T47D (cell line): Measurements from ENCODE around the gene CD82.
A peak's percentile ranks its signal among the peaks of the same experiment; 100 is the strongest.

Source experiments
- DNase-seq, 2 experiments: peaks; one replicate each; pipeline versions ENCODE4 v3.0.0 to v3.0.0-alpha.2; 2011 to 2012; ENCODE audit warnings: low read depth in 1 of 2, low spot score in 1 of 2
- JUND ChIP-seq: IDR thresholded peaks from 2 replicates; pipeline ENCODE4 v1.6.1; 2012; ENCODE audit warnings: low read depth
- in situ Hi-C: cut with HindIII; loops from 2 replicates; pipeline ENCODE4 v1.10.0; 2016; ENCODE audit warnings: low sequenced_read_pairs, low pct_unique_long_range_greater_than_20kb

CD82 gene

GRCh38 chr11:44528103-44528502, 37.4 kb upstream of the CD82 start:
- TF ChIP-seq JUND = no peak

GRCh38 chr11:44528581-44528980, 36.9 kb upstream of the CD82 start:
- in situ Hi-C loops = no loop called here
- TF ChIP-seq JUND = no peak
- DNase-seq = no peak

More at GRCh38 chr11:44528103-44528502, 37.4 kb upstream of the CD82 start:
- no peak for DNase-seq
- in situ Hi-C loops = no loop called here

GRCh38 chr11:44529895-44530412, 35.5 kb upstream of the CD82 start:
- TF ChIP-seq JUND = no peak
- in situ Hi-C loops = no loop called here
- DNase-seq = no peak

- DNase-seq = no peak
- in situ Hi-C loops = no loop called here
- TF ChIP-seq JUND = no peak
These were observed 34.9 kb upstream of the CD82 start for GRCh38 chr11:44530413-44531115.

GRCh38 chr11:44531116-44531504, 34.4 kb upstream of the CD82 start:
- TF ChIP-seq JUND = no peak
- DNase-seq = no peak
- in situ Hi-C loops = no loop called here

- DNase-seq = no peak
- no peak for TF ChIP-seq JUND
- in situ Hi-C loops = no loop called here
These were observed 33.8 kb upstream of the CD82 start for GRCh38 chr11:44531636-44532035.

GRCh38 chr11:44532809-44533208, 32.7 kb upstream of the CD82 start:
- in situ Hi-C loops = no loop called here
- no peak for DNase-seq
- TF ChIP-seq JUND = no peak

- no peak for DNase-seq
- in situ Hi-C loops = no loop called here
- TF ChIP-seq JUND = no peak
These were observed 31.3 kb upstream of the CD82 start for GRCh38 chr11:44533921-44534711.

GRCh38 chr11:44535191-44535980, 30.1 kb upstream of the CD82 start:
- in situ Hi-C loops = no loop called here
- no peak for TF ChIP-seq JUND
- peak in 1 of 2 experiments; percentile 19 for DNase-seq

- DNase-seq = no peak
- TF ChIP-seq JUND = no peak
- in situ Hi-C loops = no loop called here
These were observed 28.5 kb upstream of the CD82 start for GRCh38 chr11:44536788-44537516.

- DNase-seq = no peak
- in situ Hi-C loops = no loop called here
- TF ChIP-seq JUND = no peak
These were observed 27.8 kb upstream of the CD82 start for GRCh38 chr11:44537679-44538078.

GRCh38 chr11:44538375-44539054, 26.9 kb upstream of the CD82 start:
- in situ Hi-C loops = no loop called here
- DNase-seq = peak; percentile 82 to 95
- no peak for TF ChIP-seq JUND
